GM19463 (cell line): ENCODE measurements around the gene FHL3.
"Not testable (repeated sequence)": the region's sequence is repeated elsewhere in the genome, so short reads cannot be mapped to it uniquely, and the experiment has no call there.

Experiments used
- ATAC-seq: cut with Tn5 transposase; IDR thresholded peaks from one replicate; pipeline ENCODE4 v1.9.1; 2021; ENCODE audit warnings: mild to moderate bottlenecking, moderate library complexity; ENCODE audit not compliant: unreplicated experiment

FHL3 gene

GRCh38 chr1:37995751-37996345 is 9.5 kb downstream of the FHL3 start:
- ATAC-seq, result no peak

GRCh38 chr1:37994886-37995566 is 10.3 kb downstream of the FHL3 start:
- no peak for ATAC-seq

DNA sequence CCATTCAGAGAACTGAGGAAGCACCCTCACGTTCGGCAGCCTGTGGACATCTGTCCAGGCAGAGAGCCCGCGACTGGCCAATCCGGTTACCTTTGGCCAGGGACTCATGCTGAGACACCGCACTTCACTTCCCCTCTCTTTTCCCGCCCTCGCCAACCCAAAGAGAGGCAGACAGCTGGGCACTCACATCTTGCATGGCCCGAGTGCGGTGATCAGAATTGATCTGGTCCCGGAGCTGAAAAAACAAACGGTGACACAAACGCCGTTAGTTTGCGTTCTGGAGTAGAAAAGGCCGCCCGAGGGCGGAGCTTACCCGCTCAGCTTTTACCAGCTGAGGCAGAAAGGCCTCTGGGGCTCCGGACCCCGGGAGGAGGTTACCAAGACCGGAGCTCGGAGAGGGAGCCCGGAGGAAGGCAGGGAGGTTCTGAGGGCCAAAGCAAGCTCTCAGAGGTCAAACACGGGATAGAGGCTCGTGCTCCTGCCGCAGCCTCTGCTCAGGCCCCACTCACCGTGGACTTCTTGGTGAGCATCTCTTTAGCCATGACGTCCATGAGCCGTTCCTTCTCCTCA is 15.9 kb downstream of the FHL3 start:
- ATAC-seq, result no peak

DNA sequence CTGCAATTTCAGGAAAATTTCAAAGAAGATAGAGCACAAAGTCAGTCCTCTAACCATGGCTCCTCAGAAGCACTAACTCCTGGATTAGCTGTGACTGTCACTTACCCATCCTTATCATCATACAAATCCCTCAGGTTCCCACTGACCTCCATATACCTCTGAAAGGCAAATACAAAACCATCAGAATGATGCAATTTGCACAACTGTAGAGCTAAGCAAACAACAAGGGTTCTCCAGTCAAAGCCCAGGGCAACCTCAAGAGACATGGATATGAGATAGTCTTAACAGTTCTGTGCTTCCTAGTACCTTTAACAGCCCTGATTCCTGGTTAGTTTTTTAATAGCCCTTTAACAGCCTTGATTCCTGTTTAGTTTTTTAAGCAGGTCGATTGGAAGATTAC is 17.6 kb downstream of the FHL3 start:
- no peak for ATAC-seq

- no peak for ATAC-seq
Observed at GRCh38 chr1:37983546-37983945, 21.8 kb downstream of the FHL3 start.

GRCh38 chr1:37978541-37978940 is 26.8 kb downstream of the FHL3 start:
- no peak for ATAC-seq

DNA sequence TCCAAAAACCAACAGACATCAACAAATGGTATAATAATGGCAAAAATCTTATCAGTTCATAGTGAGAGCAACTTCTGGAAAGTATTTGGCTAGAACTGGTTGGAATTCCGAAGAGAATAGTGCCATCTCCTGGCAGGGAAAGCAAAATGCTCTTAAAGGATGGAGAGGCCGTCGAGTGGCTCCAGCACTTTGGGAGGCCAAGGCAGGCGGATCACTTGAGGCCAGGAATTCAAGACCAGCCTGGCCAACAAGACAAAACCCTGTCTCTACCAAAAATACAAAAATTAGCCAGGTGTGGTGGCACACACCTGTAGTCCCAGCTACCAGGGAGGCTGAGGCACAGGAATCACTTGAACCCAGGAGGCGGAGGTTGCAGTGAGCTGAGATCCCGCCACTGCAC is 30.2 kb downstream of the FHL3 start:
- ATAC-seq, result not testable (repeated sequence)

GRCh38 chr1:37974567-37974966 is 30.7 kb downstream of the FHL3 start:
- ATAC-seq, result no peak

GRCh38 chr1:37973684-37974083 is 31.6 kb downstream of the FHL3 start:
- not testable (repeated sequence) for ATAC-seq

GRCh38 chr1:37965301-37965700 is 40.0 kb downstream of the FHL3 start:
- no peak for ATAC-seq

GRCh38 chr1:37964106-37964505 is 41.2 kb downstream of the FHL3 start:
- ATAC-seq, result not testable (repeated sequence)

DNA sequence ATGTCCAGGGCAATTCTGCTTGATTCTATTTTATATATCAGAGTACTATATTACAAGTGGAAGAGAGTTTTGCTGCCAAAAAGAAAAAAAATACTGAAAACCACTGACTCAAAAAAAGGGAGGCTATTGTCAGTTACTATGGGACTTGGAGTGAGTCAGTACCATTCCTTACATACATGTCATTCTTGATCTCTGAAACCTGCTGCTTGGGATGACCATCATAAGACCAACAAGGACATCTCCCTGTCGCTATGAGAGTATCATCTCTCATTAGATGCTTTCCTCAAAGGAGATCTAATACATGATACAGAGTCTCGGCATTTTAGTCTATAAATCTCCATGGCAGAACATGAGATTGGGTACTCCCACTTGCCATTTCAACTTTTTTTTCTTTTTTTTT is 46.6 kb downstream of the FHL3 start:
- ATAC-seq, result no peak

DNA sequence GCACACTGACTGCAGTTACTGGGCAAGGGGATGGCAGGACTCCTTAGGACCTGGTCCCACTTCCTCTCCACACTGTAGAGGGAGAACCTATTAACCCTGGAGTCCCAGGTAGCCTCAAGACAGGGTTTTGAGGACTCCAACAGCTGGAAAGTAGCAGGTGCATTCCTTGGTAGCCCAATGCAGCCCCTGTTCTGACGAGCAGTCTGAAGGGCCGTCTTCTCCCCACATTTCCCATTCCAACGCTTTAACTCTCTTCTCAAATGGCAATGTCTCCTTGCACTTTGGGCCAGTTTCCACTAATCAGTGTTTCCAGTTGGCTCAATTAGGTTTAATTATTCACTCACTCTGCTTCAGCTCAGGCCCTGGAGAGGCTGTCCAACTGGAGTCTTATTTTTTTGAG is 49.6 kb downstream of the FHL3 start:
- no peak for ATAC-seq

DNA sequence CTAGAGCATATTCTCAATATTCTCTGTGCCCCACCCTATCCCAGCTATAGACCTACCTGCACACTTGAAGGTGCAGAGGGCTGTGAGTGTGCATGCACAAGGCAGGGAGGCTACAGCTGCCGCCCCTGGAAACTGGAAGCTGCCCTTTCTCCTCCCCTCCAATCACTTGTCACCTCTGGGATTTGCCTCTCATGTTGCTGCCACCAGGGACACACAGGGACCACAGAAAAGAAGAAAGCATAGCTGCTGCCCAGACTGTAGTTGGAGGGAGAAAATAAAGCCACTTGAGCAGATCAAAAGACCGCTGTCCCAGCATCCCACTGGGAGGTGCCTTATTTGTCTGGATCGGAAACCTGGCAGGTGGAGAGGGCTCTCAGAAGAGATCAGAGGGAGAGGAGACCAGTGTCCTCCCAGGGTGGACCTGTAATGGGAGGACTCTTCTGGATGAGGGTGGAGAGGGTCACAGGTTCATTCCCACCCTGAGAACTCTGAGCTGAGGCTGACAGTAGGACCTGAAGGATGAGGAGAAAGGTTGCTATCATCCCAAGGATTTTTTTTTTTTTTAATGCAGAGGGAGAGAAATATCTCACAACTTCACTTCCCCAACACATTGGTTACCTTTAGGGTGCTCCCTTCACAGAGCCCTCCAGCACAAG is 50.9 kb downstream of the FHL3 start:
- no peak for ATAC-seq

- ATAC-seq, result no peak
Observed at GRCh38 chr1:37952738-37953137, 52.6 kb downstream of the FHL3 start.

DNA sequence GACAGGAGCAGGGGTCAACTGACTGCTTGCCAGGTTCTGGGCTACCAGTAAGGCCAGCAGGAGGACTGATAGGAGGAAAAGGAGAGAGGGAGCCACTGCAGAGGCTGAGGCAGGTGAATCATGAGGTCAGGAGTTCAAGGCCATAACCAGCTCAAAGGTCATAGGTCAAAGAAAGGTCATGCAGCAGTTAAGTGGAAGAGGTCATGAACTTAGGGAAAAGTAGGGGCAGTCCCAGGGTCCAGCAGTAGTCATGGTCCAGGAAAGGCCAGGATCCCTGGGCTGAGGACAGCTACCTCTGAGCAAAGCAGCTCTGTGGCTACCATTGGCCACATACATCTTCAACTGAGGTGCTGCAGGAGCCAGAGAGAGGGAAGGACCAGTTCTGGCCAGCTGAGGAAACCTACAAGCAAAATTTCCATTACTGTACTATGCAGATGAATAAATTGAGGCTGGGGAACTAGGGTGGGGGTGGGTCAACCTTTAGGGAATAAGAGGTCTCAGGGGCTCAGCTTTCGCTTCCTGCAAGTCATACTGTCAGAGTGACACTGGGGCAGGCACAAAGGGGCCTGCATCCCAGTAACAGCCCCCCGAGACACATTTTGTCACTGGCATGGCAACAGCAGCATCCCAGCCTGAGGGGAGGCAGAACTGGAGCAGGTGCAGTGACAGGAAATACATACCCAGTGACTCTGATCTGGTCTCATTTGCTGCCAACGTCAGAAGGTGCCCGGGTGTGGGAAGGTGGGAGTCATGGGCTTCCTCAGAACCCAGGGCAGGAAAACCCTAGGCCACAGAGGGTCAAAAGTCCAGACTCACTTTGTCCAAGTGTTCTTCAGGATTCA is 53.3 kb downstream of the FHL3 start:
- ATAC-seq, result no peak

GRCh38 chr1:37951041-37951782 is 54.1 kb downstream of the FHL3 start:
- ATAC-seq, result no peak

GRCh38 chr1:37949524-37950152 is 55.7 kb downstream of the FHL3 start:
- no peak for ATAC-seq

GRCh38 chr1:37948841-37949240 is 56.5 kb downstream of the FHL3 start:
- no peak for ATAC-seq

DNA sequence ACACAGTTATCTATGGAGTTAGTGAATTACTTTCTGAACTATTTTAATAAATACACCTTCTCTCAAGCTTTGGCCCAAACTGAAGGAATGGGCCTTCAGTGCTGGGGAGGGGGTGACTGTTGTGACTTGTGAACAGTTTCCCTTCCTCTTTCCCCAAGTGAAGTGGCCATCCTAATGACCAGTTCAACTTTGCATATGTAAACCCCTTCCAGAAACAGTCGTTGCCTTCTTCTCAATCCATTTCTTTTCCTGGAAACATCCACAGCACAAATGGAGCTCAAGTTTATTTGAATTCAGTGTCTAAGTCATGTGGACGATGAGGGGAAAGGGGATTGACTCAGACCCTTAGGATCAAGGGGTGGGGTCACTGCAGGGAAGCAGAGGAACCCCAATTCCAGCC is 57.1 kb downstream of the FHL3 start:
- no peak for ATAC-seq
